ENCODE measurements around the gene ITGB8.

Gene ITGB8

DNA sequence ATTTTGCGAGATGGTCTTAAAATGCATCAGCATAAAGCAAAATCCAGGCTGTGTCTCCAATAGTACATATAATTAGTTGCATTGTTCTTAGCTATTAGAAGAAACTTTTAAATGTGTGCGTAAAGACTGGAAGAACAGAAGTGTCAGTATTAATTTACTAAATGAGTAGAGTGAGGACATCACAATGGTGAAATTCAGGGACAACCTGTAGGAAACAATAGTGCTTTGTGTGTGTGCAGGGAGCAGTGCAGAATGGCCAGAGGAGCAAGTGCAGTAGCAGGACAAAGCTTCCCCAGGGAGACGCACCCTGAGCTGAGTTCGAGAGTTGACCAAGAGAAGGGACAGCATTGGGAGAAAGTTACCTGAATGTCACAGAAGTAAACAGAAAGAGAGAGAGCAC, 13.7 kb downstream of the ITGB8 start:
- DNase-seq: no peak

DNA sequence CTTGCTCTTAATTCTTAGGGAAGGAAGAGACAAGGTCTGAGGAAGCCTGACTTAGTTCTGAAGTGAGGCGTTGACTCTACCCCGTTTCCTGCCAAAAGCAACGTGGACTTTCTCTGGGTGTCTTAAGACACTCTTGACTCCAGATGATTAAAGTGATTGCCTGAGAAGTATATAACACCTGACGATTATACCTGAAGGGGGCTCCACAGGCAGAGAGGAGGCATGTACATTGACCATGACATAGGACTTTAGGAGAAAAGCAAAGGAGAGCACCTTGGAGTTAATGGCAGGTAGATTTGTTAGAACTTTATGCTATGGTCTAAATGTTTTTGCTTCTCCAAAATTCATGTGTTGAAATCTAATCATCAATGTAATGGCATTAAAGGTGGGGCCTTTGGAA, 15.9 kb downstream of the ITGB8 start:
- no peak for DNase-seq

DNA sequence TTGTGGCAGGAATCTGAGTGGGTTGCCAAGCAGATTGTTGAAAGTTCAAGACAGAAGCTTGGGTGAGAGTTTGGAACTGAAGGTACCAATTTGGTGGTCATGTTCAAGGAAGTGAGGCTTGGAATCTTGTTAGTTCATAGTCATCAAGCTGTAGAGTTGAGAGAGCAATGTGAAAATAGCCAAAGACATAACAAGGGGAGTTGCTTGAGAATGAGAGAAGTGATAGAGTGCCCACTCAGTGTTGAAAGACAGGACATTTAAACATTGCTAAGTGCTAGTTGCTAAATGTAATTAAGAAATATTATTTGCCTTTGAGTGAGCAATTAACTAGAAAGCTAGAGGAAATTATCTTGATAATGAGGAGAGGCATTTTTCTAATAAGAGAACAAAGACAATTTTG, 17.0 kb downstream of the ITGB8 start:
- no peak for DNase-seq

GRCh38 chr7:20348125-20348807, 17.6 kb downstream of the ITGB8 start:
- no peak for DNase-seq

GRCh38 chr7:20350518-20350951, 19.8 kb downstream of the ITGB8 start:
- no peak for DNase-seq

- DNase-seq: no peak
These were observed 20.4 kb downstream of the ITGB8 start for GRCh38 chr7:20350996-20351692.

GRCh38 chr7:20351901-20352300, 21.2 kb downstream of the ITGB8 start:
- no peak for DNase-seq

DNA sequence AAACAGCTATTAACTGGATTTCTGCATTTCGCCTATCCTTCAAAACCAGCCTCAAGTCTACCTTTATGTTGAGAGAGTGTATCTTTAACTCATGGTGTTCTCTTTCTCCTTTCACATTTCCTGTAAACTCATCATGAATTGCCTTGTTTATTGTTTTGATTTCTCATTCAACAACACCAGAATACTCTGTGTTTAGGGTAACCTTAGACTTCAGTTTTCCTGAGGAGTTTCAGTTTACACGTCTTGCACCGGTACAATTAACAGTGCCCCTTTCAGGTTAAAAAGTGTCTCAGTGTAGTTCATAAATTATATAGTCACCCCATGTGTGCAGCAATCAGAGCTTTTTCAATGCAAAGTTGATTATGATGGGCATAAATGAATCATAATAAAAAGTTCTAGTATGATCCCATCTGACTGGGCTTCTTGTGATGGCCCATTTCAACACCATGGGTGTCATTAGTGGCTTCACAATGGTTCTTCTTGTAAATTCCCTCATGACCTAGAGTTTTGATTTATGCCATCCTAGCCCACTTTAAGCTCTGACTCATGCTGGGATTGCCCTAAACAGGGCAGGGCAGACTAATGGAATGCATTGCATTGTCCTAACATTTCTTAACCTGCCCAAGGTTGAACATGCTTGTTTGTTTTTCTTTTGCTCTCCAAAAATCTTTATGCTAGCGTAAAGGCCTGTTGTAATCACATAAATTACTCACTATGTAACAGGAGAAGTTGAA, 22.0 kb downstream of the ITGB8 start:
- DNase-seq: no peak

GRCh38 chr7:20354610-20355528, 24.2 kb downstream of the ITGB8 start:
- no peak for DNase-seq

GRCh38 chr7:20358106-20358505, 27.4 kb downstream of the ITGB8 start:
- no peak for DNase-seq

- DNase-seq: no peak
These were observed 28.1 kb downstream of the ITGB8 start for GRCh38 chr7:20358762-20359282.

DNA sequence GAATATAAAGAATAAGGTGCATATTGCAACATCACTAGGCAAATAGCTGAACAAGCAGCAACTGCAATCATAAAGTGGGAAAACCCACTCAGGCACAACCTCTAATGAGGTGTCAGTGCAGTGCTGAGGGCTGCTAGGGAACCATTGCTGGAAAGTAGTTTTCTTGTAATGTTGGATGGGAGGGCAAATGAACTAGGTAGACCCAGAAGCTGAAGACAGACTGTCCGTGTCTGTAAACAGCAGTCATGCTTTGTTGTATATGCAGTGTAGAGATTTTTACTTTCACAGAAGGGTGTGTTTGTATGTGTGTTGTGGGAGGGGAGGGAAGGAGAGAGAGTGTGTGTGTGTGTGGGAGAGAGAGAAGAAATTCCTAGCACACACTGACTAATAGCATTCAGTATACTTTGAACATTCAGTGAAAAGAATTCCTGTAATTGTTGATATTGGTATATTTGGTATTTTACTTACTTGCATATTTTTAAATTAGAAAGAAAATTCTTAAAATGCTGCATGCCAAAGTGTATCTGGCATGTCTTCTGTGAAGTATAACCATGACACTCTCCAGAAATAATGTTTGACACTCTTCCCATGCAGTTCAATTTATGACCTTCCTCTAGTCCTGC, 28.8 kb downstream of the ITGB8 start:
- DNase-seq: no peak

- DNase-seq: no peak
These were observed 32.0 kb downstream of the ITGB8 start for GRCh38 chr7:20362574-20363253.

DNA sequence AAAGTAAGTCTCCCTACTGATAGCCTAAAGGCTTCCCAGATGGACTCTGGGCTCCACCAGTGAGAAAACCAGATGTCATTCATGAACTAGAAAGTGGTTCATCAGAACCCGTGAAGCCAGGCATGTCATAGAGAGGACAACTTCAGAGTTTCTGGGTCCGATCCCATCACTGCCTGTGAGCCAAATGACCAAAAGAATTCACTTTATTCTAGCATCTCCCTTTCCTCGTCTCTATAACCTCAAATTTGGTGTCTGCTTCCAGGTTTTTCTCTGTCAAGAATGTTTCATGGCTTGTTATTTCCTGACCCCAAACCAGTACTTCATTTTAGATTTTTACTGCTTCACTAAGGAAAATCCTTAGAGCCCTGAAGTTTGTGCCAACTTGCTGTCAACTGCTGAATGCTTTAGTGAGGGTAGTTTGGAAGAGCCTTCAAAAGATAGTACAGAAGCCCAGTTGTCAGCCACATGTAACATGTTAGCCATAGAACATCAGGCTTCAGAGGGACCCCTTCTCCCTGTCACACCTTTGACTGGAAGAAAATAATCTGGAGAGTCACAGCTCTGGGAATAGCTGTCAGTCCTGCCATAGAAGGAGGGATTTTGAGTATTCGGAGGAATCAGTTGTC, 34.0 kb downstream of the ITGB8 start:
- DNase-seq: no peak

DNA sequence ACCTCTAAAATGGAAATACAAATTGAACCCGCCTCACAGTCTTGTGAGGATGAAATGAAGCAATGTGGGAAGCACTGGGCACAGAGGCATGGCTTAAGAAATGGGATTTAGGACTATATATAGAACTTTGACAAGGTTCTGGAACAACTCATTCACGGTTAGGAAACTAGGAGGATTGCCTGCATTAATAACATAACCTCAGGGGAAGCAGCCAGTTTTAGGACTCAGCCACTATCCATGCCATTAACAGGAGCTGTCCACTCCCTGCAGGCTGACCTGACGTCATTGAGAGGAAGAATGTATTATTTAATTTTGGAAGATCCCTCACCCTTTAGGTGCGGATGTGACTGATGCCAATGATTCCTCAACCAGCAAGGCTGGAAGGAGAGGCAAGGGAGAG, 34.8 kb downstream of the ITGB8 start:
- no peak for DNase-seq

- no peak for DNase-seq
These were observed 43.7 kb downstream of the ITGB8 start for GRCh38 chr7:20374399-20374798.

DNA sequence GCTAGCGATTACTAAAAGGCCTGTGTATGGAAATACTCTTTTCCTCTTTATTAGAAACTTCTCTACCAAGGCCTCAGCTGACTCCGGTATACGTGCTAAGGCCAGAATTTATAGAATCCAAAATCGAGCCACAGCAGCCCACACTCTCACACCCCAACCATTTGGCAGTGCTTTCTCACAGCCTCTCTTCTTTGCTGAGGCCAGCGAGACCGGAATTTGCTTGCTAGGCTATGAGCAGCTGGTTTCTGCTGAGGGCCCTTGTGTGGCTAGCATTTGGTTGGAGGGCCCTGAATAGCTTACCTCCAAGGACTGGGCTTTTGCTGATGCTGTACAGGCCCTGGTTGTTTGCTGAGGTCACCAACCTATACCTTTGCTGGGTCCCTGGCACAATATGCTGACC, 46.1 kb downstream of the ITGB8 start:
- DNase-seq: no peak

GRCh38 chr7:20381406-20382034, 50.8 kb downstream of the ITGB8 start:
- no peak for DNase-seq

DNA sequence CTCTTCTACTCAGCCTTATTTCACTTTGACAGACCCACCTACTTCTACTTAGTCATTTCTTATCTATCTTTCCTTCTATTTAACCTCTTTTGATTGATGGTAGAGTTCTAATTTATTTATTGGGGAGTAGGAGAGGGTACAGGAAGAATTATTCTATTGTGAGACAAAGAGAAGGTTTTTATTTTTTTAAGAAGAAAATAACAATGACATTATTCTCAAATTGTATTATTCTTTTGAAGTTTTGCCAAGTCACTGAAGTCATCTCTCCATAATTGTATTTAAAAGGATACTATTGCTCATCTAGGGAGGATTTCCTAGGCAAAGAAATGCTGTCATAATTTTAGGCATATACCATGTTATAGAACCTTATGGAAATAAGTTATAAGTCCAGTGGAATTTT, 52.7 kb downstream of the ITGB8 start:
- no peak for DNase-seq

DNA sequence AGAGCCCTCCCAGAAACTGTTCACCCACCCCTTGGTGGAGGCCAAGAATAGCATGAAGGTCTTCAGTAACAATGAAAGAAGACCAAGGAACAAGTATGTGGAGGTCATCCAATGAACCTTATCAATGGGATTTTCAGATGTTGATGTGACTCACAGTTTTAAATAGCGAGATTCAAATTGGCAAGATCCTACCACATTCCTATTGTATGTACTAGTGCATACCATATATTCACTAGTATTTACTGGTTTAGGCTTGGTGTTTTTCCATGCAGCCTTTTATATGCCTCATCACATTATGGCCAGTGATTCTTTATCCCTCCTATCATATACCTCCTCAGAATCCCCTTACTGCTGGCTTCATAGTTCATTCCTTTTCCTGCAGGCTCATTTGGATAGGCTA, 54.4 kb downstream of the ITGB8 start:
- no peak for DNase-seq

DNA sequence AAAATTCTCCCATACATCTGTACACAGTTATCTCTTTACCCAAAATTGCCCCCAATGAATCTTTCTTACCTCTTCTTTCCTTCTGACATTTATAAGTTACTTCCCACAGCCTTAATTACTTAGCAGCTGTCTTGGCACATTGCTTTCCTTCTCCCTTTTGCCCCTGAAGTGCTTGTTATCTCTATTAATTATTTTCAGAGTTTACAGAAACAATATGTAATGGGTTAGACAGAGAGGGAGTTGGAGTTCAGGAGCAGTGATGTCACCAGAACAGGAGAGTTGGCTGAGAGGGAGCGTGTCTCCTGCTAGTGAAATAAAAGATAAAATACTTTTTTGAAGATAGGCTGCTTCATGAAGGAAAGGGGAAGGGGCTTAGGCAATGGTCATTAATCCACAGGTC, 57.4 kb downstream of the ITGB8 start:
- DNase-seq: no peak

All from NCI-H2107 (cell line).